Measurements from ENCODE around the gene SUN3. TPM values are rescaled to one million over a fixed set of nuclear protein-coding genes. Genes with fewer than 3 reads are reported as not detected.

SUN3 gene
- total RNA-seq, 4 donors from 2014 or later = not detected

DNA sequence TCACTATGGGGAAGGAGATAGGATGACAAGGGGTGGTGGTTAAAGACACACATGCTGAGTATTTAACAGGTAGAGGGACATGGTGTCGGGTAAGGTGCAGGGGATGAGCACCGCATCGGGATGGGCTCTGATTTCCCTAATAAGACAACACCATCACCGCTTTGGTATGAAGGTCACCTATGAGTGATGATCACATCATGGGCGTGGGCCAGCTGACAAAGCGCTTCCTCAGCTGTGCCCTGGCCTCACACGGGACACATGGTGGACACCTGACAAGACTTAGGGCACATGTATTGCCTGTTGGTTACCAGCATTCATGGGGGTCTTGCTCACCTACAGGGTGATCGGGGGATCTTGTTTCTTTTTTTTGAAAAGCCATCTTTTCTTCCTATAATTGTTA lies 19.2 kb upstream of the SUN3 start:
- H3K4me3 ChIP-seq (ENCODE audit: low read depth, poor library complexity, severe bottlenecking) = no peak overlapping the region
- intact Hi-C loops (cut with DNase I; ENCODE audit: low total_unique reads) = no loop called here
- 85 to 90% methylated on average over 8 of the region's 8 CpGs for WGBS, 2 donors
- TF ChIP-seq POLR2A (IDR thresholded peaks at IDR 0.05) (no peak), CTCF (IDR thresholded peaks at IDR 0.05) (no peak)
- DNase-seq (ENCODE audit: low spot score in 2 of 2) = no peak

DNA sequence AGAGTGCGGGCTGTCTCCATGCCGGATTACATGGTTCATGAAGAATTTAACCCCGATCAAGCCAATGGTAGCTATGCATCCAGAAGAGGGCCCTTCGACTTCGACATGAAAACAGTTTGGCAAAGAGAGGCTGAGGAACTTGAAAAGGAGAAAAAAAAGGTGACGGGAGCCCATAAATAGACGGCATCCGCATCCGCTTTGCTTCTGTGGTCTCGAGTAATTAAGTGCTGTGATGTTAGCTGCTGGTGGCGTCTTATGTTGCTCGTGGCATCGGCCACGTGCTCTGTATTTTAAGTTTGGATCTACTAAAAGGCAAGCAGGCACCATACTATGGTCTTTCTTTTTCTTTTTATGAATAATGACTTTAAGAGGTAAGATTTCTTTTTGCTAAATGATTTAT lies 17.6 kb upstream of the SUN3 start:
- TF ChIP-seq POLR2A (IDR thresholded peaks at IDR 0.05) (no peak), CTCF (IDR thresholded peaks at IDR 0.05) (no peak)

GRCh38 chr7:48045195-48045765 lies 16.4 kb upstream of the SUN3 start:
- TF ChIP-seq CTCF (IDR thresholded peaks at IDR 0.05) = no peak
- no peak for TF ChIP-seq POLR2A (IDR thresholded peaks at IDR 0.05)
- intact Hi-C loops (cut with DNase I; ENCODE audit: low total_unique reads) = no loop called here
- H3K4me3 ChIP-seq (ENCODE audit: low read depth, poor library complexity, severe bottlenecking) = no peak overlapping the region
- 77 to 82% methylated on average over 9 of the region's 9 CpGs for WGBS, 2 donors
- DNase-seq (ENCODE audit: low spot score in 2 of 2) = no peak

More for the DNA sequence above, 17.6 kb upstream of the SUN3 start:
- no peak for DNase-seq (ENCODE audit: low spot score in 2 of 2)
- intact Hi-C loops (cut with DNase I; ENCODE audit: low total_unique reads) = no loop called here
- 68 to 70% methylated on average over 14 of the region's 14 CpGs for WGBS, 2 donors
- H3K4me3 ChIP-seq (ENCODE audit: low read depth, poor library complexity, severe bottlenecking) = no peak overlapping the region

DNA sequence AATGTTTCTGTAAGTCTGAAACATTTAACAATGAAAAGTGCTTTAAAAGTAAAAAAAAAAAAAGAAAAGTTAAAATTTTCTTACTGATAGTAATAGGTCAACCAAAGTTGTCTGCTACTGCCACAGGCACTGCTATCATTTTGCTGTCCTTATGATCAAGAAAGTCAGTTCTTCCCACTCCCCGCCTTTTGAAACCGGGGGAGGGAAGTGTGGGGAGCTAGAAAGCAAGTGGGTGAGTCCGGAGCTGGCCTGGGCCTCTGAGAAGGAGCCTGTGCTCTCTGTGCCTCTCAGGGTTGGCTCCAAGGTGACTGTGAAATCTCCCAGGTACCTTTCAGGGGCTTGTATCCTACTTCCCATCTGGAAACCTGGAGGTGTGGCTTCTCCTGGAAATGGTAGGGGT lies 13.7 kb upstream of the SUN3 start:
- no peak for TF ChIP-seq CTCF (IDR thresholded peaks at IDR 0.05)
- no peak for TF ChIP-seq POLR2A (IDR thresholded peaks at IDR 0.05)

DNA sequence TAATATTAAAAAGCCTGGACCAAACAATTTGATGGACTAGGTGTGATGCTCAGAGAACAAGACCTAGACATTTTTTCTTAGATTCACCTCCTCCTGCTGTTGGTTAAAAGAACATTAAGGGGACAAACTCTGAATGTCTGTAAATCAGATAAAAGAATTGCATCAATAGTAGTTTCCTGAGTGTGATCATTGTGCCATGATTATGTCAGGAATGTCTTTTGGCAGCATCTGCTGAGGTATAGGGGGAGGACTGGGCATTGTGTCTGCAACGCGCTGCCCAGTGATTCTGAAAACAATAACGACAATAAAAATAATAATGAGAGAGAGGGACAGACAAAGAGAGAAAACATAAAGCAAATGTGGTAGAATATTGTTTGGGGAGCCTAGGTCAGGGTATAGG lies 13.3 kb upstream of the SUN3 start:
- DNase-seq (ENCODE audit: low spot score in 2 of 2) = no peak
- no peak for TF ChIP-seq POLR2A (IDR thresholded peaks at IDR 0.05)
- TF ChIP-seq CTCF (IDR thresholded peaks at IDR 0.05) = no peak
- no peak overlapping the region for H3K4me3 ChIP-seq (ENCODE audit: low read depth, poor library complexity, severe bottlenecking)
- WGBS, 2 donors = 57 to 60% methylated on average over 3 of the region's 3 CpGs
- intact Hi-C loops (cut with DNase I; ENCODE audit: low total_unique reads) = no loop called here

More for the DNA sequence above, 13.7 kb upstream of the SUN3 start:
- H3K4me3 ChIP-seq (ENCODE audit: low read depth, poor library complexity, severe bottlenecking) = no peak overlapping the region
- no peak for DNase-seq (ENCODE audit: low spot score in 2 of 2)
- intact Hi-C loops (cut with DNase I; ENCODE audit: low total_unique reads) = no loop called here
- WGBS, 2 donors = 52 to 75% methylated on average over 3 of the region's 3 CpGs

DNA sequence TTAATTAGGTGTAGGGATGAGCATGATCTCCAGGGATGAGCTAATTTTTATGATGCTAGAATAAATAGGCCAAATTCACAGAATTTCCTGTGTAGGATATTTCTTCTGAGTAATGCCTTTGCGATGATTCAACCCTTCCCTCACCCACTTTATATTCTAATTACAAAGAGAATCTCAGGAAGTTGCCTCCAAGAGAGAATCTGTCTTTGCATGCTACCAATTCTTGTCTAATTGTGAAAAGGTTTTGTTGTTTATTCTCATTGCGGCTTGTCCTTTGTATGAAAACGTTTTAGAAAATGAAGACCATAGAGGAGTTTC lies 12.7 kb upstream of the SUN3 start:
- WGBS, 2 donors = 62 to 66% methylated on average over 3 of the region's 3 CpGs
- H3K4me3 ChIP-seq (ENCODE audit: low read depth, poor library complexity, severe bottlenecking) = no peak overlapping the region
- TF ChIP-seq CTCF (IDR thresholded peaks at IDR 0.05) (no peak), POLR2A (IDR thresholded peaks at IDR 0.05) (no peak)
- intact Hi-C loops (cut with DNase I; ENCODE audit: low total_unique reads) = no loop called here
- no peak for DNase-seq (ENCODE audit: low spot score in 2 of 2)

Measured in lower leg skin (tissue), 4 donors.